GM23338 (cell line): ENCODE results near the gene PSMD10. TPM values are rescaled to one million over a fixed set of nuclear protein-coding genes. Genes with fewer than 3 reads are reported as not detected.

ENCODE experiments used
- ATAC-seq: fragments of 200-7000 bp; cut with Tn5 transposase; 3 replicates; pipeline ENCODE4 v1.9.1; 2020
- DNase-seq: peaks from one replicate; pipeline ENCODE4 v3.0.0-alpha.2; 2015; ENCODE audit warnings: low spot score
- H2AFZ ChIP-seq: fragments of 200-600 bp; sonication (generic); 2 replicates; pipeline ENCODE4 v1.8.0; 2016; ENCODE audit warnings: antibody characterized with exemption, mild to moderate bottlenecking, moderate library complexity
- H3F3A ChIP-seq: fragments of 200-600 bp; sonication (generic); replicated peaks from 2 replicates; pipeline ENCODE4 v1.8.0; 2017; ENCODE audit warnings: antibody characterized with exemption, mixed run types, low read depth
- H3K27ac ChIP-seq: fragments of 200-600 bp; sonication (generic); 2 replicates; pipeline ENCODE4 v1.6.1; 2016; ENCODE audit warnings: low read depth
- H3K27me3 ChIP-seq: fragments of 200-600 bp; sonication (generic); 2 replicates; pipeline ENCODE4 v1.8.0; 2016; ENCODE audit warnings: mild to moderate bottlenecking, mixed run types, moderate library complexity; ENCODE audit not compliant: insufficient read depth
- H3K36me3 ChIP-seq: fragments of 200-600 bp; sonication (generic); 2 replicates; pipeline ENCODE4 v1.8.0; 2016; ENCODE audit warnings: mild to moderate bottlenecking; ENCODE audit not compliant: insufficient read depth
- H3K4me1 ChIP-seq: fragments of 200-600 bp; sonication (generic); 2 replicates; pipeline ENCODE4 v1.8.0; 2016; ENCODE audit warnings: mild to moderate bottlenecking, moderate library complexity; ENCODE audit not compliant: insufficient read depth
- H3K4me2 ChIP-seq: fragments of 200-600 bp; sonication (generic); 2 replicates; pipeline ENCODE4 v1.7.1; 2017; ENCODE audit warnings: mixed run types
- H3K4me3 ChIP-seq: fragments of 200-600 bp; sonication (generic); 2 replicates; pipeline ENCODE4 v1.6.1; 2016; ENCODE audit warnings: mixed run types
- H3K79me2 ChIP-seq: fragments of 200-600 bp; sonication (generic); replicated peaks from 2 replicates; pipeline ENCODE4 v1.8.0; 2017; ENCODE audit warnings: mild to moderate bottlenecking; ENCODE audit not compliant: insufficient read depth
- H3K9me2 ChIP-seq: fragments of 200-600 bp; sonication (generic); 2 replicates; pipeline ENCODE4 v1.8.0; 2017; ENCODE audit not compliant: insufficient read depth
- H4K20me1 ChIP-seq: fragments of 200-600 bp; sonication (generic); replicated peaks from 2 replicates; pipeline ENCODE4 v1.8.0; 2017; ENCODE audit warnings: mild to moderate bottlenecking; ENCODE audit not compliant: insufficient read depth
- H3K27ac Mint-ChIP-seq: 2 replicates; pipeline ENCODE4 v1.8.0; 2020; ENCODE audit warnings: inconsistent platforms, mild to moderate bottlenecking, moderate library complexity, mixed read lengths
- H3K27me3 Mint-ChIP-seq: 3 replicates; pipeline ENCODE4 v1.8.0; 2022; ENCODE audit warnings: low read depth, mild to moderate bottlenecking, moderate library complexity, mixed read lengths, inconsistent platforms; ENCODE audit not compliant: insufficient read depth, poor library complexity
- H3K36me3 Mint-ChIP-seq: 3 replicates; pipeline ENCODE4 v1.8.0; 2021; ENCODE audit warnings: low read depth, mild to moderate bottlenecking, inconsistent platforms, moderate library complexity, mixed read lengths
- H3K4me1 Mint-ChIP-seq: 3 replicates; pipeline ENCODE4 v1.8.0; 2020; ENCODE audit warnings: mild to moderate bottlenecking, inconsistent platforms, mixed read lengths
- H3K4me3 Mint-ChIP-seq: 3 replicates; pipeline ENCODE4 v1.8.0; 2021; ENCODE audit warnings: moderate library complexity, mild to moderate bottlenecking, inconsistent platforms, mixed read lengths
- H3K9me3 Mint-ChIP-seq: 3 replicates; pipeline ENCODE4 v1.8.0; 2020; ENCODE audit warnings: moderate library complexity, mild to moderate bottlenecking, inconsistent platforms, mixed read lengths
- CREB1 ChIP-seq: fragments of 250-450 bp; sonication (Bioruptor Pico); IDR thresholded peaks from 2 replicates; pipeline ENCODE4 v1.5.0; 2020; ENCODE audit warnings: low read depth, mild to moderate bottlenecking, moderate library complexity
- REST ChIP-seq: IDR thresholded peaks from one replicate; pipeline ENCODE4 v1.6.1; 2018; ENCODE audit warnings: antibody characterized with exemption; ENCODE audit not compliant: unreplicated experiment
- ZNF114 ChIP-seq: fragments of 250-450 bp; sonication (Bioruptor Pico); IDR thresholded peaks from 2 replicates; pipeline ENCODE4 v1.5.0; 2020; ENCODE audit warnings: mild to moderate bottlenecking, moderate library complexity
- ZNF331 ChIP-seq: fragments of 250-450 bp; sonication (Bioruptor Pico); IDR thresholded peaks from 2 replicates; pipeline ENCODE4 v1.5.0; 2020; ENCODE audit warnings: low read depth, mild to moderate bottlenecking, moderate library complexity
- polyA plus RNA-seq: library from polyadenylated mRNA; unstranded; fragments of >200 nt; fragmentation: Nextera tagmentation; extraction: Ambion mirVana; gene quantifications from 2 replicates; pipeline ENCODE4 v1.2.1, GENCODE V29; 2016
- total RNA-seq: library from RNA; depleted of rRNA; stranded (reverse); fragments of >200 nt; shearing (Covaris generic); gene quantifications from 2 replicates; pipeline ENCODE4 v1.2.3, GENCODE V29; 2014; rRNA removed
- TF ChIP-seq, protein P1 (sequence below), 2 experiments: fragments of 200-600 bp in 1 of 2; sonication (generic) in 1 of 2; conservative IDR thresholded peaks; 2 replicates each; pipeline versions ENCODE4 v1.5.1 to v1.6.1; 2016 to 2017; ENCODE audit warnings: antibody characterized with exemption in 2 of 2, low read depth in 2 of 2, mild to moderate bottlenecking in 2 of 2, moderate library complexity in 1 of 2

PSMD10 gene
- total and polyA plus RNA-seq, 2 experiments from 2014 or later: 53.0 to 61.2 TPM

GRCh38 chrX:108034725-108035124, 56.6 kb downstream of the PSMD10 start:
- TF ChIP-seq REST (no peak), ZNF331 (no peak), ZNF114 (no peak), CREB1 (CRISPR knock-in tag) (no peak)
- TF ChIP-seq, protein P1, sequence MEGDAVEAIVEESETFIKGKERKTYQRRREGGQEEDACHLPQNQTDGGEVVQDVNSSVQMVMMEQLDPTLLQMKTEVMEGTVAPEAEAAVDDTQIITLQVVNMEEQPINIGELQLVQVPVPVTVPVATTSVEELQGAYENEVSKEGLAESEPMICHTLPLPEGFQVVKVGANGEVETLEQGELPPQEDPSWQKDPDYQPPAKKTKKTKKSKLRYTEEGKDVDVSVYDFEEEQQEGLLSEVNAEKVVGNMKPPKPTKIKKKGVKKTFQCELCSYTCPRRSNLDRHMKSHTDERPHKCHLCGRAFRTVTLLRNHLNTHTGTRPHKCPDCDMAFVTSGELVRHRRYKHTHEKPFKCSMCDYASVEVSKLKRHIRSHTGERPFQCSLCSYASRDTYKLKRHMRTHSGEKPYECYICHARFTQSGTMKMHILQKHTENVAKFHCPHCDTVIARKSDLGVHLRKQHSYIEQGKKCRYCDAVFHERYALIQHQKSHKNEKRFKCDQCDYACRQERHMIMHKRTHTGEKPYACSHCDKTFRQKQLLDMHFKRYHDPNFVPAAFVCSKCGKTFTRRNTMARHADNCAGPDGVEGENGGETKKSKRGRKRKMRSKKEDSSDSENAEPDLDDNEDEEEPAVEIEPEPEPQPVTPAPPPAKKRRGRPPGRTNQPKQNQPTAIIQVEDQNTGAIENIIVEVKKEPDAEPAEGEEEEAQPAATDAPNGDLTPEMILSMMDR (conservative IDR thresholded peaks at IDR 0.05; ENCODE audit: low read depth in 2 of 2): no peak
- Mint-ChIP-seq H3K27me3 (peaks cover 6% of the 10 kb centered on the region), H3K4me1 (peaks cover 6% of the 10 kb centered on the region; the same call in 2 of the 3 replicates), H3K4me3 (no peak overlapping the region), H3K9me3 (no peaks in the 10 kb centered on the region), H3K27ac (no peak overlapping the region), H3K36me3 (no peaks in the 10 kb centered on the region)
- H3K4me2 ChIP-seq: no peak overlapping the region
- H3K79me2 ChIP-seq: no peaks in the 10 kb centered on the region
- no peaks in the 10 kb centered on the region for H4K20me1 ChIP-seq
- no peaks in the 10 kb centered on the region for H3K4me1 ChIP-seq
- H3K36me3 ChIP-seq: no peaks in the 10 kb centered on the region
- no peaks in the 10 kb centered on the region for H3K27me3 ChIP-seq
- DNase-seq (no peak), ATAC-seq (no peak)
- no peaks in the 10 kb centered on the region for H3K9me2 ChIP-seq
- H3K4me3 ChIP-seq: no peak overlapping the region
- H3F3A ChIP-seq: no peaks in the 10 kb centered on the region
- no peak overlapping the region for H3K27ac ChIP-seq
- H2AFZ ChIP-seq: no peak overlapping the region

Other genes starting within 250 kb of the PSMD10 start
- gene TEX13B, start 109.2 kb downstream of the PSMD10 start, total RNA-seq: 0.78 TPM in 1 of 2 replicates, not detected in the other
- 0.16 and 0.23 TPM in 2 replicates for gene TEX13B, start 109.2 kb downstream of the PSMD10 start, polyA plus RNA-seq
- gene VSIG1, start 46.5 kb downstream of the PSMD10 start, total RNA-seq: 1.2 and 1.7 TPM in 2 replicates
- 1.0 and 1.2 TPM in 2 replicates for gene VSIG1, start 46.5 kb downstream of the PSMD10 start, polyA plus RNA-seq
- 1.1 and 2.8 TPM in 2 replicates for gene ATG4A, start 236 bp upstream of the PSMD10 start, total RNA-seq
- 1.2 and 2.1 TPM in 2 replicates for gene ATG4A, start 236 bp upstream of the PSMD10 start, polyA plus RNA-seq